Mucosa of descending colon (tissue), 3 donors: ENCODE results near the gene DENND2A. TPM values are rescaled to one million over a fixed set of nuclear protein-coding genes. Genes with fewer than 3 reads are reported as not detected.

Experiments used
- ATAC-seq: fragments of 200-7000 bp; cut with Tn5 transposase; one replicate; pipeline ENCODE4 v1.9.1; 2020; ENCODE audit warnings: mild to moderate bottlenecking, moderate library complexity
- DNase-seq, 3 donors: peaks; one replicate each; pipeline ENCODE4 v3.0.0-alpha.2; 2020
- H3K36me3 ChIP-seq: fragments of 200-600 bp; one replicate; pipeline ENCODE4 v1.8.0; 2021; ENCODE audit warnings: low read depth, mild to moderate bottlenecking
- H3K4me1 ChIP-seq: fragments of 200-600 bp; one replicate; pipeline ENCODE4 v1.8.0; 2021; ENCODE audit warnings: low read depth, mild to moderate bottlenecking
- H3K4me3 ChIP-seq: fragments of 200-600 bp; one replicate; pipeline ENCODE4 v1.8.0; 2021; ENCODE audit warnings: mild to moderate bottlenecking
- H3K9me3 ChIP-seq: fragments of 200-600 bp; one replicate; pipeline ENCODE4 v1.8.0; 2021; ENCODE audit warnings: mild to moderate bottlenecking
- intact Hi-C, 2 donors: fragments of 100-400 bp; cut with DNase I in 1 of 2; cut with micrococcal nuclease in 1 of 2; formaldehyde crosslinking; loops; one replicate each; pipeline versions ENCODE4 v1.11.0 to v1.11.1; 2022; cut with DNase I, micrococcal nuclease
- total RNA-seq, 3 donors: library from RNA; stranded (reverse); fragmentation: NEBNext Ultra II Directional in 2 of 3; extraction: Animal tissue kit (Norgen Biotek cat#: 25700) in 2 of 3; gene quantifications; one replicate each; pipeline versions ENCODE4 v1.2.1 to v1.2.4, GENCODE V29; 2021 to 2023
- TF ChIP-seq, protein P1 (sequence below): fragments of 200-600 bp; IDR thresholded peaks from one replicate; pipeline ENCODE4 v1.8.0; 2022; ENCODE audit warnings: antibody characterized with exemption, mild to moderate bottlenecking
- donor health status: DM: no; HTN: no; CAD: no; lungs with moderate emphysema.
- donor health status: DM: no; HTN: no; CAD: no.
- donor health status: DM: no; HTN: yes; CAD: no.

The DENND2A gene
- total RNA-seq, 3 donors from 2014 or later: 8.4 to 17.7 (median 10.1) TPM

DNA sequence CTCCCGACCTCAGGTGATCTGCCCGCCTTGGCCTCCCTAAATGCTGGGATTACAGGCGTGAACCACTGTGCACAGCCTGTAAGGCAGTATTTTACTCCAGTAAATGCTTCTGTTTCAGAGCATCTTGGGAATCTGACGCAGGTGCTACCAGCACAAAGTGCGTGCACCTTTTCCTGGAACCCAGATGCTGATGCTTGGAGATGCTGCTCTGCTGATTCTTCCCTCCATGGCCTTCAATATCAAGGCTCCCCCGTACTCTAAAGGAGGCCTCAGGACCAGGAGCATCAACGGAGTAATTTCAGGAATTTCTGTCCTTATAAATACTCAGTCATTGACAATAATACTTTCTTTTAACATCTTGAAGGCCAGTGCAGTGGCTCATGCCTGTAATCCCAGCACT, 23.5 kb downstream of the DENND2A start:
- no peaks in the 10 kb centered on the region for H3K4me1 ChIP-seq
- TF ChIP-seq, protein P1, sequence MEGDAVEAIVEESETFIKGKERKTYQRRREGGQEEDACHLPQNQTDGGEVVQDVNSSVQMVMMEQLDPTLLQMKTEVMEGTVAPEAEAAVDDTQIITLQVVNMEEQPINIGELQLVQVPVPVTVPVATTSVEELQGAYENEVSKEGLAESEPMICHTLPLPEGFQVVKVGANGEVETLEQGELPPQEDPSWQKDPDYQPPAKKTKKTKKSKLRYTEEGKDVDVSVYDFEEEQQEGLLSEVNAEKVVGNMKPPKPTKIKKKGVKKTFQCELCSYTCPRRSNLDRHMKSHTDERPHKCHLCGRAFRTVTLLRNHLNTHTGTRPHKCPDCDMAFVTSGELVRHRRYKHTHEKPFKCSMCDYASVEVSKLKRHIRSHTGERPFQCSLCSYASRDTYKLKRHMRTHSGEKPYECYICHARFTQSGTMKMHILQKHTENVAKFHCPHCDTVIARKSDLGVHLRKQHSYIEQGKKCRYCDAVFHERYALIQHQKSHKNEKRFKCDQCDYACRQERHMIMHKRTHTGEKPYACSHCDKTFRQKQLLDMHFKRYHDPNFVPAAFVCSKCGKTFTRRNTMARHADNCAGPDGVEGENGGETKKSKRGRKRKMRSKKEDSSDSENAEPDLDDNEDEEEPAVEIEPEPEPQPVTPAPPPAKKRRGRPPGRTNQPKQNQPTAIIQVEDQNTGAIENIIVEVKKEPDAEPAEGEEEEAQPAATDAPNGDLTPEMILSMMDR: no peak
- no peak overlapping the region for H3K4me3 ChIP-seq
- no peaks in the 10 kb centered on the region for H3K9me3 ChIP-seq
- intact Hi-C loops: no loop called here
- no peak for ATAC-seq
- no peaks in the 10 kb centered on the region for H3K36me3 ChIP-seq
- DNase-seq: no peak

DNA sequence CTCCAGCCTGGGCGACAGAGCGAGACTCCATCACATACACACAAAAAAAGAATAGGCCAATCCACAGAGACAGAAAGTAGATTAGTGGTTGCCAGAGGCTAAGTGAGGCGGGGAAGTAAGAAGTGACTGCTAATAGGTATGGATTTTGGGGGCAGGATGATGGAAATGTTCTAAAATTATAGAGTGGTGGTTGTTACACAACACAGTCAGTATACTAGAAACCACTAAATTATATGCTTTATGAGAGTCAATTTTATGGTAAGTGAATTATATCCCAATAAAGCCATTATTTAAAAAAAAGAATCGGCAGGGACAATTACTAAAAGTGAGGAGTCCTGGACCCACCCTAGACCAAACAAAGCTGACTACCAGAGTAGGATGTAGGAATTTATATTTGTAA, 24.3 kb downstream of the DENND2A start:
- H3K4me1 ChIP-seq: no peaks in the 10 kb centered on the region
- TF ChIP-seq, protein P1: no peak
- intact Hi-C loops: no loop called here
- H3K4me3 ChIP-seq: no peak overlapping the region
- DNase-seq (no peak), ATAC-seq (no peak)
- no peaks in the 10 kb centered on the region for H3K36me3 ChIP-seq
- no peaks in the 10 kb centered on the region for H3K9me3 ChIP-seq

DNA sequence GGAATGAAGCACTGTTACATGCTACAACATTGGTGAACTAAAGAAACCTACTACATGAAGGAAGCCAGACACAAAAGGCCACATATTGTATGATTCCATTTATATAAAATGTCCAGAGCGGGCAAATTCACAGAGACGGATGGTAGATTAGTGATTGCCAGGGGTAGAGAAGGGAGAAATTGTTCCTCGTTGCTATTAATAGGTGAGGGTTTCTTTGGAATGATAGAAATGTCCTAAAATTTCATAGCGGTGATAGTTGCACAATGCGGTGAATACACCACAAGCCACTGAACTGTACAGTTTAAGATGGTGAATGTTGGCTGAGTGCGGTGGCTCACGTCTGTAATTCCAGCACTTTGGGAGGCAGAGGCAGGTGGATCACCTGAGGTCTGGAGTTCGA, 29.0 kb downstream of the DENND2A start:
- no peaks in the 10 kb centered on the region for H3K36me3 ChIP-seq
- no peak for DNase-seq
- no peak for ATAC-seq
- no peak overlapping the region for H3K4me3 ChIP-seq
- H3K9me3 ChIP-seq: no peaks in the 10 kb centered on the region
- no peaks in the 10 kb centered on the region for H3K4me1 ChIP-seq
- intact Hi-C loops: no loop called here
- TF ChIP-seq, protein P1: no peak

DNA sequence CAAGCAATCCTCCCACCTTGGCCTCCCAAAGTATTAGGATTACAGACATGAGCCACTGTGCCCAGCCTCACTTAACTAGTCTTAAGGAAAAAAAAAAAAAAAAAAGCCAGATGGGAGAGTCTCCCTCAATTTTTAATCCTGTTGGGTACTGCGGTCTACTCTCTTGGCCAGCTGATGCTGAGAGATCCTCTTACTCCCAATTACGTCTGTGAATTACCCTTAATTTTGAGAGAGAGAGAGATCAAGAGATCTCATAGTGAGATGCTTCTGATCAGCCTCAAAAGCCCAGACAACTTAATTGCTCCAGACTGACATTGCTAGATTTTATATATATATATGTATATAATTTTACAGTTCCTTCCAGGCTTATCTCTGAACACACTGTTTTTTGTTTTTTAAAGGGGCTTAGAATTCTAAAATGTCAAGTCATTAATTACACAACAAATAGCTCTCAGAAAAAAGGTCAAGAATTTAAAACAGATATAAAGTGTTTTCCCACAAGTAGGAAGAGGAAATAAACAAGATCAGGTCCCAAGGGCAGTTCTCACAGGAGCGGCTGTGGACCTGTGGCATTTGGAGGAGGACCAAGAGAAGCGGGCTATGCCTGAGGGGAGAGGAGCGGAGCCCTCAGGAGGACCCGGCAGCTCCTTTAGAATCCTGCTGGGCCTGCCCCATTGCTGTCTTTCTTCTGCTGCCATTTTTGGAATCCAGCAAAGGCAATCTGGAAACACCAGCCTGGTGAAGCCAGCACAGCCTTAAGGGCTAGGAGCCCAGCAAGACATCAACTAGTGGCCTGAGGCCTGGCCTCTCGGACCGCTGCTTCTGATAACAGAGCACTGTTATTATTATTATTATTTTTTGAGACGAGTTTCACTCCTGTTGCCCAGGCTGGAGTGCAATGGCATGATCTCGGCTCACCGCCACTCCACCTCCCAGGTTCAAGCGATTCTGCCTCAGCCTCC, 30.1 kb downstream of the DENND2A start:
- Histone ChIP-seq H3K36me3 (no peaks in the 10 kb centered on the region), H3K9me3 (no peaks in the 10 kb centered on the region), H3K4me3 (no peak overlapping the region), H3K4me1 (no peaks in the 10 kb centered on the region)
- intact Hi-C loops: no loop called here
- ATAC-seq: no peak
- no peak for DNase-seq
- TF ChIP-seq, protein P1: no peak

DNA sequence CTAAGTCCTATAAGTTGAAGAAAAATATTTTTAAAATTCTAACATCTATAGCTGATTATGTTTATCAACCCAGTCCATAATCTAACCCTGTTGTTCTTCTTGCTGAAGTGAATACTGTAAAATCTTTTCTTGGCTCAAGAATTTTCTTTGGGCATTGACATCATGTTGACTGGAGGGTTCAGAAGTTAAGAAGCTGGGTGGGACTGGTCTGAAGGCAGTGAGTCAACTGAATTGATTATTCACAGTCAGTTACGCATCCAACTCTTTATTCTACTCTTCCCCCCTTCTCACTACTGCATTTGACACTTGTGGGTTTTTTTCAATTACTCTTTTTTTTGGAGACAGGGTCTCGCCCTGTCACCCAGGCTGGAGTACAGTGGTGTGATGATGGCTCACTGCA, 31.0 kb downstream of the DENND2A start:
- Histone ChIP-seq H3K9me3 (no peaks in the 10 kb centered on the region), H3K4me3 (no peak overlapping the region), H3K36me3 (no peaks in the 10 kb centered on the region), H3K4me1 (no peaks in the 10 kb centered on the region)
- DNase-seq: no peak
- ATAC-seq: no peak
- TF ChIP-seq, protein P1: no peak
- intact Hi-C loops: no loop called here
